ENCODE measurements around the gene TRPV2.

DNA sequence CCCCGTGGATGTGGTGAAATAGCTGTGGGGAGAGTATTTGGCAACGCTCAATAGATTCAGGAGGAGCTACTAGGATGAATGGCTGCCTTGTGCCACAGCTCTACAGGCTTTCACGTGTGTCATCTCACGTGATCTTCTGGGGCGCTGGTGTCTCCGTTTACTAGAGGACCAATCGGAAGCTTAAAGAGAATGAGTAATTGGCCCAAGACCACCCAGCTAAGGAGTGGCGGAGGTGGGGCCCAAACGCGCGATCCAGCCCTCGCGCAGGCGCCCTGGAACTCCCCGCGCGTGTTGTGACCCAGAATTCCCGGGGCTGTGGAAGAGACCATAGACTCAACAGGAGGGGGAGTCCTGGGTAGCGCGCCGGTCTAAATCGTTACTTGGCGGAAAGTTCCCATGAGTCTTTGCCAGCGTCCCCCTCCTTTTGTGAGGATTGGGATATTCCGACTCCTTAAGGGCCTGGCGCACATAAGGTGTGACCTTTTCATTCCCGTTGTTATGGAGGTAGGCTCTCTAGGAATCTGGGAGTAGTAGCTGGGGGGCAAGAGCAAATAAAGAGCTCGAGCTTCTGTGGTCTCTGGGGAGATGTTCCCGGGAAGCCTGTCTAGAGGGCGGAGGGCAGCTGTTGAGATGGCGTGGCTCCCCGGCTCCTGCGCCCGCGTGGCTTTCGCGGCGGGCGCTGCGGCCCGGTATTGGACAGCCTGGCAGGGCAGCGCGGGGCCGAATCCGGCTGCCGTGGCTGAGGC lies 23.4 kb downstream of the TRPV2 start:
- TF ChIP-seq CTCF (conservative IDR thresholded peaks at IDR 0.05; ENCODE audit: low read depth in 2 of 2) (no peak), EZH2phosphoT487 (IDR thresholded peaks at IDR 0.05; ENCODE audit: unreplicated experiment) (no peak), EZH2 (IDR thresholded peaks at IDR 0.05; ENCODE audit: low read depth, unreplicated experiment) (no peak), POLR2AphosphoS5 (IDR thresholded peaks at IDR 0.05; ENCODE audit: low read depth) (peak; percentile 99), STAT1 (IDR thresholded peaks at IDR 0.05; ENCODE audit: unreplicated experiment) (no peak), ETS1 (IDR thresholded peaks at IDR 0.05) (peak; percentile 60), JUNB (IDR thresholded peaks at IDR 0.05; ENCODE audit: unreplicated experiment) (no peak), CREB1 (CRISPR knock-in tag; IDR thresholded peaks at IDR 0.05; ENCODE audit: low read depth) (peak; percentile 65)
- TF ChIP-seq, protein P1, sequence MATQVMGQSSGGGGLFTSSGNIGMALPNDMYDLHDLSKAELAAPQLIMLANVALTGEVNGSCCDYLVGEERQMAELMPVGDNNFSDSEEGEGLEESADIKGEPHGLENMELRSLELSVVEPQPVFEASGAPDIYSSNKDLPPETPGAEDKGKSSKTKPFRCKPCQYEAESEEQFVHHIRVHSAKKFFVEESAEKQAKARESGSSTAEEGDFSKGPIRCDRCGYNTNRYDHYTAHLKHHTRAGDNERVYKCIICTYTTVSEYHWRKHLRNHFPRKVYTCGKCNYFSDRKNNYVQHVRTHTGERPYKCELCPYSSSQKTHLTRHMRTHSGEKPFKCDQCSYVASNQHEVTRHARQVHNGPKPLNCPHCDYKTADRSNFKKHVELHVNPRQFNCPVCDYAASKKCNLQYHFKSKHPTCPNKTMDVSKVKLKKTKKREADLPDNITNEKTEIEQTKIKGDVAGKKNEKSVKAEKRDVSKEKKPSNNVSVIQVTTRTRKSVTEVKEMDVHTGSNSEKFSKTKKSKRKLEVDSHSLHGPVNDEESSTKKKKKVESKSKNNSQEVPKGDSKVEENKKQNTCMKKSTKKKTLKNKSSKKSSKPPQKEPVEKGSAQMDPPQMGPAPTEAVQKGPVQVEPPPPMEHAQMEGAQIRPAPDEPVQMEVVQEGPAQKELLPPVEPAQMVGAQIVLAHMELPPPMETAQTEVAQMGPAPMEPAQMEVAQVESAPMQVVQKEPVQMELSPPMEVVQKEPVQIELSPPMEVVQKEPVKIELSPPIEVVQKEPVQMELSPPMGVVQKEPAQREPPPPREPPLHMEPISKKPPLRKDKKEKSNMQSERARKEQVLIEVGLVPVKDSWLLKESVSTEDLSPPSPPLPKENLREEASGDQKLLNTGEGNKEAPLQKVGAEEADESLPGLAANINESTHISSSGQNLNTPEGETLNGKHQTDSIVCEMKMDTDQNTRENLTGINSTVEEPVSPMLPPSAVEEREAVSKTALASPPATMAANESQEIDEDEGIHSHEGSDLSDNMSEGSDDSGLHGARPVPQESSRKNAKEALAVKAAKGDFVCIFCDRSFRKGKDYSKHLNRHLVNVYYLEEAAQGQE (IDR thresholded peaks at IDR 0.05; ENCODE audit: unreplicated experiment): no peak

Measured in GM23338 (cell line).